DND-41 (cell line): ENCODE measurements around the gene LDHA.

ENCODE experiments used
- CTCF ChIP-seq: IDR thresholded peaks from 2 replicates; pipeline ENCODE4 v1.5.1; 2012; ENCODE audit warnings: borderline replicate concordance, low read length, moderate library complexity, mild to moderate bottlenecking; ENCODE audit not compliant: poor library complexity, severe bottlenecking; ENCODE audit errors: extremely low read depth
- EZH2 ChIP-seq: IDR thresholded peaks from 3 replicates; pipeline ENCODE4 v1.6.1; 2012; ENCODE audit warnings: borderline replicate concordance, low read depth, mild to moderate bottlenecking, moderate library complexity, low read length, inconsistent platforms; ENCODE audit not compliant: severe bottlenecking

GRCh38 chr11:18408558-18409291, 14.4 kb downstream of the LDHA start:
- TF ChIP-seq CTCF (no peak), EZH2 (no peak)
